HL-60/S4 treated with phorbol 12-myristate 13-acetate at 8.2 ng/mL for 4 days and 3 days (cell line): ENCODE results near the gene PDGFD.
"Not testable (repeated sequence)": the region's sequence is repeated elsewhere in the genome, so short reads cannot be mapped to it uniquely, and the experiment has no call there.

Experiments
- in situ Hi-C: fragments of 300-500 bp; cut with MboI; formaldehyde crosslinking; loops from 2 replicates; pipeline ENCODE4 v1.15.0; 2022; ENCODE audit warnings: low sequenced_read_pairs

PDGFD gene

GRCh38 chr11:104057908-104058307, 106.0 kb downstream of the PDGFD start:
- in situ Hi-C loops: no loop called here

- in situ Hi-C loops: no loop called here
Observed at GRCh38 chr11:104055596-104055995, 108.4 kb downstream of the PDGFD start.

DNA sequence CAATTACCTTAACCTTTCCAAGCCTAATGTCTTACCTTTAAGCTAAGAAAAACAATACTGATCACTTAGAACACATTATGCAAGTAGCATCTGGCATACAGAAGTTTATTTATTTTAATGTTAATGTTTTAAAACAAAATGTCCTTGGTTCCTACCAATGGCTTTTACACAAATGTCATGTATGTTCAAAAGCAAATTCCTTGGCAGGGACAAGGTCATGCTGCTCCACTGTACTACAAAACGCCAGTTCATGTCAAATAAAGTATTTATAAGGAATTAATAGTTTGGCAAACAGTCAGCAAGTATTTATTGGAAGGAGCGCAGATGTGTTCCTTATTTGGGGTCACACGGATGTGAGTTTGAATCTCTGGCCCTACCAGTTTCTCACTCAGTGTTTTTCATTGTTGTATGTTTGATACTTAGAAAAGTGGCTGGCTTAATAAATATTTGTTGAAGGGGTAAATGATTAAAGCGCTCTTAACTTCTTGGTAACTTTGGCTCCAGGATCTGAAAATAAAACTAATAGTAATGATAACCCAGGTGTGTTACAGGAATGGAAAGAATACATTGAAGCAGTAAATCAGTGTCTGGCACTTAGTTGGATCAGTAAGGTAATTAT, 108.9 kb downstream of the PDGFD start:
- in situ Hi-C loops: no loop called here

GRCh38 chr11:104053743-104054478, 110.0 kb downstream of the PDGFD start:
- in situ Hi-C loops: no loop called here

GRCh38 chr11:104051778-104052177, 112.2 kb downstream of the PDGFD start:
- in situ Hi-C loops: no loop called here

DNA sequence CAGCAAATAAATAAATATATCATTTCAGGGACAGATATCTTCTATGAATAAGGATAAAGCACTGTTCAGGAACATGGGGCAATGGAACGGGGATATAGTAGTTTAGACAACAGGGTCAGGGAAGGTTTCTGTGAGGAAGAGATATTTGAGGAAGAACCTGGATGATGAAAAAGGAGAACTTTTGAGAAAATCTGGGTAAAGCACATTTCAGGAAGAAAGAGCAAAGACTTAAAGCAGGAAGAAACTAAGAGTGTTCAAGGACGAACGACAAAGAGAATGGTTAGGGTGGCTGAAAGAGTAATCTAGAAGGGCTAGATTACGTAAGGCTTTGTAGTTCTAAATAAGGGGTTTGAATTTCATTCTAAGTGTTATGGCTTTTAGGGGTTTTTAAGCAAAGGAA, 114.8 kb downstream of the PDGFD start:
- in situ Hi-C loops: no loop called here

DNA sequence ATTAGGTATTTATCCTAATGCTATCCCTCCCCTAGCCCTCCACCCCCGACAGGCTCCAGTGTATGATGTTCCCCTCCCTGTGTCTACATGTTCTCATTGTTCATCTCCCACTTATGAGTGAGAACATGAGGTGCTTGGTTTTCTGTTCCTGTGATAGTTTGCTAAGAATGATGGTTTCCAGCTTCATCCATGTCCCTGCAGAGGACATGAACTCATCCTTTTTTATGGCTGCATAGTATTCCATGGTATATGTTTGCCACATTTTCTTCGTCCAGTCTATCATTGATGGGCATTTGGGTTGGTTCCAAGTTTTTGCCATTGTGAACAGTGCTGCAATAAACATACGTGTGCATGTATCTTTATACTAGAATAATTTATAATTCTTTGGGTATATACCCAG, 117.1 kb downstream of the PDGFD start:
- in situ Hi-C loops: not testable (repeated sequence)

- in situ Hi-C loops: no loop called here
Observed at GRCh38 chr11:104046331-104046730, 117.6 kb downstream of the PDGFD start.

DNA sequence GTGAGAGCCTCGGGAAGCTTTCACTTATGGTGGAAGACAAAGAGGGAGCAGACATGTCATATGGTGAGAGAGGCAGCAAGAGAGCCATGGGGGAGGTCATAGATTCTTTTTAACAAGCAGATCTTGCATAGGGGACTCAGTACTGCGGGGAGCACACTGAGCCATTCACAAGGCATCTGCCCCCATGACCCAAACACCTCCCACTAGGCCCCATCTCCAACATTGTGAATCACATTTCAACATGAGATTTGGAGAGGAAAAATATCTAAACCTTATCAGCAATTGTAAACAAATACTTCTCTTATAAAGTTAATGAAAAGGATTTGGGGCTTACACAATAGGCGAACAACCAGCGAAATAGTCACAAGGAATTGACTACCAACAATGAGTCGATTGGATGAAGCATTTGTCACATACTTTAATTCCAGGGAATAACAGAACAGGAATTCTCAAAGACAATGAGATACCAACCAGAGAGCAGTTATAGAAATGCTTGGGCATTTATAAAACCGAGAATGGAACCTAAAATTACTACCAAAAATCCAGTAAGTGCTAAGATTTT, 120.2 kb downstream of the PDGFD start:
- in situ Hi-C loops: no loop called here

GRCh38 chr11:104043142-104043541, 120.8 kb downstream of the PDGFD start:
- in situ Hi-C loops: no loop called here

DNA sequence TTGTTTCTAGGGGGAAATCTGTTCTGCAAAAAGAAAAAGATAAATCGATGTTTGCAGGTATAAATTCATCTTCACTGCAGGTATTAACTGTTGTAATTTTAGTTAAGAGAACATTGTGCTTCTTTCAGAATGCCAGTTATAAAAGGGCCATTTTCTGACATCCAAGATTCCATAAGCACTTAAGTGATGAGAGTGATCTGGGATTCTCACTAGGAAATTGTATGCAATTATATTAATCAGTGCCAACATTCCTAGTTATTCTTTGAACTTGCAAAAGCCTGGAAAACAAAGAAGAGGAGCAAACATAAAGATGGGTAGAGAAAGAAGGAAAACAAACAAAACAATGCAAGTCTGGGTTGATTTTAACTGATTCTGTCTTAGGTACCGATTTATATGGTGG, 122.2 kb downstream of the PDGFD start:
- in situ Hi-C loops: no loop called here

- in situ Hi-C loops: no loop called here
Observed at GRCh38 chr11:104036995-104037394, 127.0 kb downstream of the PDGFD start.

DNA sequence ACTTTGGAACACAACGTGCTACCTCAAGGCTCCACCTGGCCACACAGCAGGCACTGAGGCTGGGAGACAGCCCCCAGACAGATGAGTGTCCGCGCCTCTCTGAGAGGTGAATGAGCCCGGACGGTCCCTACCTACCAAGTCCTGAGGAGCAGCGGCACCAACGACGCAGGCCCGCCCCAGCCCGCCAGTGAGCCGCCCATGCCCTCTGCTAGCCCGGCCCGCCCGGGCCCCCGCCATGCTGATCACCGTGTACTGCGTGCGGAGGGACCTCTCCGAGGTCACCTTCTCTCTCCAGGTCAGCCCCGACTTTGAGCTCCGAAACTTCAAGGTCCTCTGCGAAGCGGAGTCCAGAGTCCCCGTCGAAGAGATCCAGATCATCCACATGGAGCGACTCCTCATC, 127.4 kb downstream of the PDGFD start, which contains the start of gene DDI1:
TSS of gene DDI1 (plus strand) at position 53 of the 400 bp plus-strand sequence. CDS start at position 236, 183 bp downstream.
- in situ Hi-C loops: no loop called here

DNA sequence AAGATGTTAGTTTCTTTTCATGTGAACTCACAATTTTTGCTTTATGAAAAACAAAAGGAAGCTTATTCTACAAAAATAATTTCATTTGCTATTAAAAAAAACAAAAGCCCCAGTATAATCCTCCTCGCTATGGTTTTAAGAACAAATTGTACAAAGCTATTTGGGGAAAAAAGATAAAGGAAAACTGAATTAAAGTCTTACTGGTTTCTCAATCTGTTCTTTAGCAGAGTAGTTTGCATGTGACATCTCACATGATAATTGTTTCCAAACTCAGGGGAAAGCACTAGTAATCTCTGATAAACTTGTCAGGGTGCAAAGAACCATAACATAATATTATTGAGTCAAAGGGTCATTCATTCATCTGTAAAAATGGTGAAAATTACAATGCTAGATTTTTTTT, 130.4 kb downstream of the PDGFD start:
- in situ Hi-C loops: no loop called here

DNA sequence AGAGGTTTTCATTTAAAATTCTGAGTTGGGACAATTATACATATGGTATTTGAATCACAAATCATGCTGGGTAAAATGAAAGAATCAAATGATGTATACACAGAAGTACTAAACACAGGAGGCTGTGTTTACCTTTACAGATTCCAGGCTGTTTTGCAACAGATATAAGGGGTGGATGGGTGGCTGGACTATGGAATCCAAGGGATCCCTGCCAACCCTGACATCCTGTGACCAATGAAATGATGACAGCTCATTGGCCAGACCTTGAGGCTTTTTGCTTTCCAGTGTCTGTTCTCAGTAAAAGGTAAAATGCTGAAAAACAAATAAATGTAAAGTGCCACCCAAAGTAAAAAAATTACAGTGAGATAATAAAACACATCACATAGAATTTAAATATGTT, 130.8 kb downstream of the PDGFD start:
- in situ Hi-C loops: no loop called here

DNA sequence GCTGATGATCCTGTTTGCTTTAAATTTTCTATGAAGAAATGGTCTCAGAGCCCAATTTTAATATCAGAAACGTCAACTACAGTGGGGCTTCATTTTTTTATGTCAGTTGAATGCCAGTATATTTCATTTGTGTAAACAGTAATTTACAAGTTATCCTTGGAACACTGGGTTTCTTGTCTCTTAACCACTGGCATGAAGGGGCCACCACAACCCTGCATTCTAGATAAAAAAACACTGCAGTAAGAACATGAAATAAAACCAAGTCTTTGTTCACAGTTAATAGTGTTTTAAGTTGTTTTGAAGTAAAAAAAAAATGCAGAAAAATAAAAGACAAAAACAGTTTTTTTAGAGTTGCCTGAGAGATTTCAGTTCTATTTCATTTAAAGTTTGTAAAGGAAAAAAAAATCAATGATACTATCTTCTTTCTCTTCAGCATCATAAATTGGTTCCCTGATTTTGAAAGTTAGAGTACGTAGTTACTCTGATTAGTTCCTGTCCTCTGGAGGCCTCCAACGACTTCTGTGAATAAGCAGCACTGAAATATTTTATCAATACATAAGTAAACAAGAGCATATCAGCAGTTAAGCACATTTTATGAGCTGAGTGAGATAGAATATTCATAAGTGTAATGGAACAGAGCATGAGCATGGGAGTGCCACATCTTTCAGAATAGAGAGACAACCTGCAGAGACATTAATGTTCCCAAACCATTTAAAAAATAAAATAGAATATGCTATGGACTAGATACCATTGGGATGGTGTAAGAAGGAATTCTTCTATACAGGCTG, 135.3 kb downstream of the PDGFD start:
- in situ Hi-C loops: no loop called here

DNA sequence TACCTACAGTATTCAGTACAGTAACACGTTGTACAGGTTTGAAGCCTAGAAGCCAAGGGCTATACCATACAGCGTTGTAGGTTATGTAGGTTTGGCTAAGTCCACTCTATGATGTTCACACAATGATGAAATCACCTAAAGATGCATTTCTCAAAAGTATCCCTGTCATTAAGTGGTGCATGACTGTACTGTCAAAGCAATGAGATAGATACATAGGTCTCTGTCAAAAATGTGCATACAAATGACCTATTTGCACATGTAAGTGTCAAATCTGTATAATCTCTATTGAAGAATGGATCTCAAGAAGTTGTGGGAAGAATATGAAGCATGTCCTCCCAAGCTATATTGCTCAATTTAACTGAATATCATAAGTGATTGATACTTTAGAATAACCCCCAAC, 139.4 kb downstream of the PDGFD start:
- in situ Hi-C loops: no loop called here

DNA sequence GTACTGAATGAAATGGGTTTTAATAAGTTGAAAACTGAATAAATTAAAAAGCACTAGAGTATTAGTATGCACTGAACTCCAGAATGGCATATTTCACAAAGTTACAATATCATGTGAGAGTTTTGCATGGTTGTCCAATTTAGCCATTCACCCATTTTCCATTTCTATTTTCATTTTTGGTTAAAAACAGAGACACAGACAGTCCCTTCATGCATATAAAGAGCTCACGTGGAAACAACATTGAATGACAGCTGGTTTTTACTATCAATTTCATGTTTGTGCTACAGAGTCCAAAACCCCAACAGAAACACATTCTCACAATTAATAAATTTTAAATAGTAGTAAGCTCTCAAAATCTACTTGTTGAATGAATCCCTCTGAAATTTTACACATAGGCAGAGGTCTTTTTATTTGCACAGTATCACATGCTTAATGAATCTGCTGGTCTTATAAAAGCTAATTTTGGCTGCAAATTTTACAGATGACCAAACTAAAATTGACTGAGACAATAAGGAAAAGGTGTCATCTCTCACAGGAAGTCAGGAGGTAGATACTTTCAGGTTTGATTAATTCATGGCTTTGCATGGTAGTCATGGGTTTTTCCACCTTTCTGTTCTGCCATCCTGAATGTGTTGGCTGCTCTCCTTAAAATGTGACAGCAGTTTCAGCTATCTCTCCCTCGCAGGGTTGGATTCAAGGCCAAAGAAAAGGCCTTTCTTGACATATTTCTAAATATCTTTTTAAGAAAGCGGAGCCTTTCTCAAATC, 148.1 kb downstream of the PDGFD start:
- in situ Hi-C loops: no loop called here

DNA sequence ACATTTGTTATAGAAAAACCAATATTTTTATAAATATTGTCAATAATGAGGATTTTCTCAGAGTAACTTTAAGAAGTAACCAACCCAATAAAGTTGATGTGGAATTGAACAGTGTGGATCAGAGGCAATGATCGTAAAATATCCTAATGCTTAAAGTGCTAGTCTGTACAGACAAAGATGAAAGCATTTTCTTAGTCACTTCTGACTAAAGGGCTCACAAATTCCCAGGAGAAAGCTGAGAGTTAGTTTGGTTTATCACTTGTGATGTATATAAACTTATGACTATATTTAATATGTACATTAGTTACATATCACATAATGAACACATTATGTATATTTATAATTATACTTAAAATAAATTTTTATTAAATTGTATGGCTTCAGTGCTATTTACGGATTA, 152.9 kb downstream of the PDGFD start:
- in situ Hi-C loops: no loop called here

- in situ Hi-C loops: no loop called here
Observed at GRCh38 chr11:104009744-104010143, 154.2 kb downstream of the PDGFD start.
